Aorta (tissue), 5 donors: ENCODE data around the gene FHIP1A. TPM values are rescaled to one million over a fixed set of nuclear protein-coding genes. Genes with fewer than 3 reads are reported as not detected.

Source experiments
- ATAC-seq: fragments of 200-7000 bp; cut with Tn5 transposase; one replicate; pipeline ENCODE4 v1.9.1; 2022; ENCODE audit warnings: moderate library complexity; ENCODE audit not compliant: low FRiP score
- DNase-seq, 2 donors: peaks; one replicate each; pipeline ENCODE4 v3.0.0-alpha.2; 2020
- H3K27ac ChIP-seq, 2 donors: one replicate each; pipeline ENCODE4 v1.5.1; 2013; ENCODE audit warnings: low read length in 2 of 2, mild to moderate bottlenecking in 2 of 2, moderate library complexity in 2 of 2, control low read depth in 1 of 2, inconsistent platforms in 1 of 2, low read depth in 1 of 2
- H3K27me3 ChIP-seq, 2 donors: one replicate each; pipeline ENCODE4 v1.6.1; 2013; ENCODE audit warnings: control low read depth in 1 of 2, low read length in 1 of 2, mild to moderate bottlenecking in 1 of 2, moderate library complexity in 1 of 2; ENCODE audit not compliant: insufficient read depth in 2 of 2, control insufficient read depth in 1 of 2
- H3K36me3 ChIP-seq, 2 donors: one replicate each; pipeline ENCODE4 v1.6.1; 2013; ENCODE audit warnings: control low read depth in 1 of 2, low read length in 1 of 2, mild to moderate bottlenecking in 1 of 2; ENCODE audit not compliant: insufficient read depth in 2 of 2, control insufficient read depth in 1 of 2
- H3K4me1 ChIP-seq, 2 donors: one replicate each; pipeline ENCODE4 v1.6.1; 2013; ENCODE audit warnings: low read length in 2 of 2, control low read depth in 1 of 2, mild to moderate bottlenecking in 1 of 2, moderate library complexity in 1 of 2; ENCODE audit not compliant: insufficient read depth in 2 of 2, control insufficient read depth in 1 of 2
- H3K4me3 ChIP-seq, 2 donors: one replicate each; pipeline ENCODE4 v1.5.1; 2013; ENCODE audit warnings: low read length in 2 of 2, control low read depth in 1 of 2, mild to moderate bottlenecking in 1 of 2
- H3K9me3 ChIP-seq: one replicate; pipeline ENCODE4 v1.6.1; 2013; ENCODE audit warnings: mild to moderate bottlenecking, low read length; ENCODE audit not compliant: control insufficient read depth
- WGBS, 2 donors: extraction: QIAGEN DNeasy Blood & Tissue Kit; methylation state at CpG; one replicate each; pipeline ENCODE4 v1.1.7; 2013; 5-methylcytosine and 5-hydroxymethylcytosine counted together
- intact Hi-C, 2 donors: fragments of 100-400 bp; cut with DNase I; formaldehyde crosslinking; loops; one replicate each; pipeline versions ENCODE4 v1.14.2 to v1.15.0; 2022
- polyA plus RNA-seq, 2 donors: library from polyadenylated mRNA; stranded (reverse); fragments of 200-250 nt; gene quantifications; one replicate each; pipeline ENCODE4 v1.2.3, GENCODE V29; 2013
- total RNA-seq, 2 donors: library from RNA; stranded (reverse); fragmentation: NEBNext Ultra II Directional; extraction: Animal tissue kit (Norgen Biotek cat#: 25700); gene quantifications; one replicate each; pipeline ENCODE4 v1.2.1, GENCODE V29; 2021
- donor health status: healthy with polysubstance abuse.
- donor health status: Bipolar disorder and iron deficiency.
- donor health status: DM: no; HTN: no; CAD: no.
- donor health status: DM: no; HTN: no; CAD: no.
- donor health status: DM: yes; HTN: yes; CAD: no.

Gene FHIP1A
- total and polyA plus RNA-seq, 4 donors = 0.88 to 6.2 (median 2.8) TPM; not detected in 1

- intact Hi-C loops = no loop called here
- Histone ChIP-seq H3K27ac (no peak overlapping the region), H3K36me3 (no peaks in the 10 kb centered on the region), H3K4me3 (no peak overlapping the region), H3K9me3 (no peaks in the 10 kb centered on the region), H3K27me3 (no peaks in the 10 kb centered on the region), H3K4me1 (peaks cover 0 to 3% of the 10 kb centered on the region in 2 donors)
- WGBS, 2 donors = 77 to 80% methylated on average over 6 of the region's 6 CpGs
- ATAC-seq (no peak), DNase-seq (no peak)
Observed at GRCh38 chr4:151438154-151438553, 29.2 kb downstream of the FHIP1A start.

GRCh38 chr4:151439320-151439719 lies 30.3 kb downstream of the FHIP1A start:
- intact Hi-C loops = no loop called here
- Histone ChIP-seq H3K4me1 (peaks cover 0 to 3% of the 10 kb centered on the region in 2 donors), H3K9me3 (no peaks in the 10 kb centered on the region), H3K27me3 (no peaks in the 10 kb centered on the region), H3K36me3 (no peaks in the 10 kb centered on the region), H3K27ac (no peak overlapping the region), H3K4me3 (no peak overlapping the region)
- no peak for ATAC-seq
- DNase-seq = no peak

GRCh38 chr4:151442002-151442401 lies 33.0 kb downstream of the FHIP1A start:
- H3K4me1 ChIP-seq = no peaks in the 10 kb centered on the region
- no peak overlapping the region for H3K27ac ChIP-seq
- intact Hi-C loops = no loop called here
- H3K36me3 ChIP-seq = no peaks in the 10 kb centered on the region
- no peaks in the 10 kb centered on the region for H3K9me3 ChIP-seq
- WGBS, 2 donors = 87 to 97% methylated on average over 2 of the region's 2 CpGs
- no peak overlapping the region for H3K4me3 ChIP-seq
- ATAC-seq = no peak
- DNase-seq = no peak
- no peaks in the 10 kb centered on the region for H3K27me3 ChIP-seq

GRCh38 chr4:151443247-151443646 lies 34.3 kb downstream of the FHIP1A start:
- no peaks in the 10 kb centered on the region for H3K27me3 ChIP-seq
- WGBS, 2 donors = 50 to 59% methylated on average over 5 of the region's 5 CpGs
- no peaks in the 10 kb centered on the region for H3K36me3 ChIP-seq
- H3K4me1 ChIP-seq = no peaks in the 10 kb centered on the region
- H3K9me3 ChIP-seq = no peaks in the 10 kb centered on the region
- intact Hi-C loops = no loop called here
- DNase-seq = no peak
- ATAC-seq = no peak
- H3K4me3 ChIP-seq = no peak overlapping the region
- no peak overlapping the region for H3K27ac ChIP-seq

GRCh38 chr4:151443752-151444151 lies 34.8 kb downstream of the FHIP1A start:
- Histone ChIP-seq H3K27me3 (no peaks in the 10 kb centered on the region), H3K36me3 (no peaks in the 10 kb centered on the region), H3K9me3 (no peaks in the 10 kb centered on the region), H3K27ac (no peak overlapping the region), H3K4me1 (no peaks in the 10 kb centered on the region), H3K4me3 (no peak overlapping the region)
- 65 to 69% methylated on average over 6 of the region's 6 CpGs for WGBS, 2 donors
- intact Hi-C loops = no loop called here
- no peak for ATAC-seq
- DNase-seq = no peak

GRCh38 chr4:151446208-151446607 lies 37.2 kb downstream of the FHIP1A start:
- no peak overlapping the region for H3K4me3 ChIP-seq
- DNase-seq (no peak), ATAC-seq (no peak)
- intact Hi-C loops = no loop called here
- no peaks in the 10 kb centered on the region for H3K9me3 ChIP-seq
- H3K27ac ChIP-seq = no peak overlapping the region
- no peaks in the 10 kb centered on the region for H3K4me1 ChIP-seq
- no peaks in the 10 kb centered on the region for H3K36me3 ChIP-seq
- WGBS, 2 donors = 81 to 86% methylated on average over 2 of the region's 2 CpGs
- H3K27me3 ChIP-seq = no peaks in the 10 kb centered on the region

GRCh38 chr4:151454513-151454912 lies 45.5 kb downstream of the FHIP1A start:
- Histone ChIP-seq H3K36me3 (no peaks in the 10 kb centered on the region), H3K27me3 (no peaks in the 10 kb centered on the region), H3K4me1 (no peaks in the 10 kb centered on the region), H3K27ac (no peak overlapping the region), H3K4me3 (no peak overlapping the region), H3K9me3 (no peaks in the 10 kb centered on the region)
- 82 to 85% methylated on average over 5 of the region's 5 CpGs for WGBS, 2 donors
- ATAC-seq (no peak), DNase-seq (no peak)
- intact Hi-C loops = no loop called here

- intact Hi-C loops = no loop called here
- 61% methylated on average over 1 of the region's 1 CpG for WGBS, 2 donors
- ATAC-seq = no peak
Observed at GRCh38 chr4:151455212-151455611, 46.2 kb downstream of the FHIP1A start.

GRCh38 chr4:151458148-151458547 lies 49.2 kb downstream of the FHIP1A start:
- no peaks in the 10 kb centered on the region for H3K36me3 ChIP-seq
- ATAC-seq (no peak), DNase-seq (no peak)
- 94 to 96% methylated on average over 1 of the region's 1 CpG for WGBS, 2 donors
- H3K4me1 ChIP-seq = no peaks in the 10 kb centered on the region
- no peaks in the 10 kb centered on the region for H3K27me3 ChIP-seq
- H3K4me3 ChIP-seq = no peak overlapping the region
- no peak overlapping the region for H3K27ac ChIP-seq
- intact Hi-C loops = no loop called here
- no peaks in the 10 kb centered on the region for H3K9me3 ChIP-seq

More at GRCh38 chr4:151455212-151455611, 46.2 kb downstream of the FHIP1A start:
- no peak overlapping the region for H3K4me3 ChIP-seq
- H3K27ac ChIP-seq = no peak overlapping the region
- no peaks in the 10 kb centered on the region for H3K9me3 ChIP-seq
- no peaks in the 10 kb centered on the region for H3K4me1 ChIP-seq
- DNase-seq = no peak
- H3K36me3 ChIP-seq = no peaks in the 10 kb centered on the region
- no peaks in the 10 kb centered on the region for H3K27me3 ChIP-seq
